Hepatocyte (in vitro differentiated cells): ENCODE measurements around the gene POMGNT2.

Source experiments
- EZH2 ChIP-seq: fragments of 200-600 bp; sonication (generic); IDR thresholded peaks from 2 replicates; pipeline ENCODE4 v1.6.1; 2016; ENCODE audit warnings: antibody characterized with exemption, mild to moderate bottlenecking, borderline replicate concordance
- EZH2phosphoT487 ChIP-seq: fragments of 200-600 bp; sonication (generic); IDR thresholded peaks from one replicate; pipeline ENCODE4 v1.6.1; 2018; ENCODE audit warnings: antibody characterized with exemption, mild to moderate bottlenecking, low read depth, moderate library complexity; ENCODE audit not compliant: unreplicated experiment, severe bottlenecking
- TF ChIP-seq, protein P1 (sequence below): fragments of 200-600 bp; sonication (generic); IDR thresholded peaks from 2 replicates; pipeline ENCODE4 v1.5.1; 2016; ENCODE audit warnings: antibody characterized with exemption, mild to moderate bottlenecking; ENCODE audit not compliant: poor library complexity

DNA sequence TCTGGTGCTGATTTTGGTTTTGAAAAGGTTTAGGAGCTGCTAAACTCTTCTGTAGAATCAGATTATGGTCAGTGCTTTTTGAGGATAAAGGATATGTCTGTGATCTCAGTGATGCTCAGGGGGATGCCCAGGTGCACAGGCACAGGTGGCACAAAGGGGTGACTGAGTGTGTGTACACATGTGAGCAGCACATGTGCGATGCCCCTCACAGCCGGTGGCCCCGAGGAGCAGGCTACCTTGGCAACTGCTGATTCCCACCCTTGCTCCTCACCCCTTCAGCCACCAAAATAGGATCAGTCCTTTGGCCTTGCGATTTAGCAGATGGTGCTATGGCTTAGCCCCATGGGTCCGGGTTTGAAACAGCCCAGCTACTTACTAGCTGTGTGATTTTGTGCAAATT, 51.1 kb downstream of the POMGNT2 start:
- TF ChIP-seq EZH2phosphoT487 (no peak), EZH2 (no peak)
- TF ChIP-seq, protein P1, sequence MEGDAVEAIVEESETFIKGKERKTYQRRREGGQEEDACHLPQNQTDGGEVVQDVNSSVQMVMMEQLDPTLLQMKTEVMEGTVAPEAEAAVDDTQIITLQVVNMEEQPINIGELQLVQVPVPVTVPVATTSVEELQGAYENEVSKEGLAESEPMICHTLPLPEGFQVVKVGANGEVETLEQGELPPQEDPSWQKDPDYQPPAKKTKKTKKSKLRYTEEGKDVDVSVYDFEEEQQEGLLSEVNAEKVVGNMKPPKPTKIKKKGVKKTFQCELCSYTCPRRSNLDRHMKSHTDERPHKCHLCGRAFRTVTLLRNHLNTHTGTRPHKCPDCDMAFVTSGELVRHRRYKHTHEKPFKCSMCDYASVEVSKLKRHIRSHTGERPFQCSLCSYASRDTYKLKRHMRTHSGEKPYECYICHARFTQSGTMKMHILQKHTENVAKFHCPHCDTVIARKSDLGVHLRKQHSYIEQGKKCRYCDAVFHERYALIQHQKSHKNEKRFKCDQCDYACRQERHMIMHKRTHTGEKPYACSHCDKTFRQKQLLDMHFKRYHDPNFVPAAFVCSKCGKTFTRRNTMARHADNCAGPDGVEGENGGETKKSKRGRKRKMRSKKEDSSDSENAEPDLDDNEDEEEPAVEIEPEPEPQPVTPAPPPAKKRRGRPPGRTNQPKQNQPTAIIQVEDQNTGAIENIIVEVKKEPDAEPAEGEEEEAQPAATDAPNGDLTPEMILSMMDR: no peak
